Neutrophil (primary cell): ENCODE data around the gene SPON1.

ENCODE experiments used
- H3K27ac ChIP-seq: fragments of 200-600 bp; sonication (generic); 2 replicates; pipeline ENCODE4 v1.5.1; 2016; ENCODE audit warnings: mild to moderate bottlenecking, moderate library complexity
- H3K27me3 ChIP-seq: fragments of 200-600 bp; sonication (generic); 2 replicates; pipeline ENCODE4 v1.6.0; 2016; ENCODE audit warnings: mild to moderate bottlenecking
- H3K36me3 ChIP-seq: fragments of 200-600 bp; sonication (generic); 2 replicates; pipeline ENCODE4 v1.5.1; 2017
- H3K4me1 ChIP-seq, 2 experiments: fragments of 200-600 bp in 1 of 2; sonication (generic) in 1 of 2; 1 replicate in 1 of 2; 2 replicates in 1 of 2; pipeline versions ENCODE4 v1.5.1 to v1.6.1; 2013 to 2016; ENCODE audit warnings: low read depth in 1 of 2, low read length in 1 of 2, mild to moderate bottlenecking in 1 of 2, moderate library complexity in 1 of 2; ENCODE audit not compliant: control insufficient read depth in 1 of 2, insufficient read depth in 1 of 2
- H3K4me3 ChIP-seq, 2 experiments: fragments of 200-600 bp in 1 of 2; sonication (generic) in 1 of 2; 1 replicate in 1 of 2; 2 replicates in 1 of 2; pipeline ENCODE4 v1.5.1; 2013 to 2016; ENCODE audit warnings: low read depth in 1 of 2, low read length in 1 of 2, mild to moderate bottlenecking in 1 of 2, moderate library complexity in 1 of 2
- H3K9me3 ChIP-seq: fragments of 200-600 bp; sonication (generic); 2 replicates; pipeline ENCODE4 v1.5.1; 2016
- TF ChIP-seq, protein P1 (sequence below): fragments of 200-600 bp; sonication (generic); IDR thresholded peaks from 2 replicates; pipeline ENCODE4 v1.5.1; 2016; ENCODE audit warnings: antibody characterized with exemption

Gene SPON1

GRCh38 chr11:14124350-14124749, 161.8 kb downstream of the SPON1 start:
- Histone ChIP-seq H3K27me3 (no peaks in the 10 kb centered on the region), H3K36me3 (no peaks in the 10 kb centered on the region), H3K27ac (no peak overlapping the region), H3K4me3 (no peak overlapping the region), H3K9me3 (no peaks in the 10 kb centered on the region), H3K4me1 (no peaks in the 10 kb centered on the region)
- TF ChIP-seq, protein P1, sequence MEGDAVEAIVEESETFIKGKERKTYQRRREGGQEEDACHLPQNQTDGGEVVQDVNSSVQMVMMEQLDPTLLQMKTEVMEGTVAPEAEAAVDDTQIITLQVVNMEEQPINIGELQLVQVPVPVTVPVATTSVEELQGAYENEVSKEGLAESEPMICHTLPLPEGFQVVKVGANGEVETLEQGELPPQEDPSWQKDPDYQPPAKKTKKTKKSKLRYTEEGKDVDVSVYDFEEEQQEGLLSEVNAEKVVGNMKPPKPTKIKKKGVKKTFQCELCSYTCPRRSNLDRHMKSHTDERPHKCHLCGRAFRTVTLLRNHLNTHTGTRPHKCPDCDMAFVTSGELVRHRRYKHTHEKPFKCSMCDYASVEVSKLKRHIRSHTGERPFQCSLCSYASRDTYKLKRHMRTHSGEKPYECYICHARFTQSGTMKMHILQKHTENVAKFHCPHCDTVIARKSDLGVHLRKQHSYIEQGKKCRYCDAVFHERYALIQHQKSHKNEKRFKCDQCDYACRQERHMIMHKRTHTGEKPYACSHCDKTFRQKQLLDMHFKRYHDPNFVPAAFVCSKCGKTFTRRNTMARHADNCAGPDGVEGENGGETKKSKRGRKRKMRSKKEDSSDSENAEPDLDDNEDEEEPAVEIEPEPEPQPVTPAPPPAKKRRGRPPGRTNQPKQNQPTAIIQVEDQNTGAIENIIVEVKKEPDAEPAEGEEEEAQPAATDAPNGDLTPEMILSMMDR, result no peak

- H3K4me1 ChIP-seq, result no peaks in the 10 kb centered on the region
- no peak overlapping the region for H3K4me3 ChIP-seq
- H3K9me3 ChIP-seq, result no peaks in the 10 kb centered on the region
- no peaks in the 10 kb centered on the region for H3K27me3 ChIP-seq
- TF ChIP-seq, protein P1, result no peak
- H3K27ac ChIP-seq, result no peak overlapping the region
- H3K36me3 ChIP-seq, result no peaks in the 10 kb centered on the region
These were observed 162.4 kb downstream of the SPON1 start for GRCh38 chr11:14124886-14125285.

DNA sequence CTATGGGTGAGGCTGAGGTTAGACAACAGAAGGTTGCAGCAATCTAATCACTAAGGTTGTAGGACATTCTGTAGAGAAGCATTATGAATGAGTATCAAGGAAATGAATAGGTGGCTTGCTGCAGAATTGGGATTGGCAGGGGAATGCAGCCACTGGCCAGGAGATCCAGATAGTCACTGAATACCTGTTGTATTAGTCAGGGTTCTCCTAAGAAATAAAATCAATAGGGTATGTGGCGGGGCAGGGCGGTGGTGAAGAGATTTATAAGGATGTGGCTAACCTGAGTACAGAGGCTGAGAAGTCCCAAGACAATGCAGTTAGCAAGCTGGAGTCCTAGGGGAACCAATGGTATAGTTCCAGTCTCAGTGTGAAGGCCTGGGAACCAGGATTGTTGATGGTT, 163.0 kb downstream of the SPON1 start:
- Histone ChIP-seq H3K4me1 (no peaks in the 10 kb centered on the region), H3K9me3 (no peaks in the 10 kb centered on the region), H3K27me3 (no peaks in the 10 kb centered on the region), H3K27ac (no peak overlapping the region), H3K36me3 (no peaks in the 10 kb centered on the region), H3K4me3 (no peak overlapping the region)
- TF ChIP-seq, protein P1, result no peak

DNA sequence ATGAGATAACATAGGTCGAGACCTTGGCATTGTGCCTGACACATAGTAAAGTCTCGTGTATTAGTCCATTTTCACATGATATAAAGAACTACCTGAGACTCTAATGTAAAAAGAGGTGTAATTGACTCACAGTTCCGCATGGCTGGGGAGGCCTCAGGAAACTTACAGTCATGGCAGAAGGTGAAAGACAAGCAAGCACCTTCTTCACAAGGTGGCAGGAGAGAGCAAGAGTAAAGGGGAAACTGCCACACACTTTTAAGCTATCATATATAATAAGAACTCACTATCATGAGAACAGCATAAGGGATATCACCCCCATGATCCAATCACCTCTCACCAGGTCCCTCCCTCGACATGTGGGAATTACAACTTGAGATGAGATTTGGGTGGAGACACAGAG, 165.2 kb downstream of the SPON1 start:
- no peaks in the 10 kb centered on the region for H3K4me1 ChIP-seq
- H3K9me3 ChIP-seq, result no peaks in the 10 kb centered on the region
- H3K36me3 ChIP-seq, result no peaks in the 10 kb centered on the region
- TF ChIP-seq, protein P1, result no peak
- H3K27ac ChIP-seq, result no peak overlapping the region
- no peak overlapping the region for H3K4me3 ChIP-seq
- no peaks in the 10 kb centered on the region for H3K27me3 ChIP-seq

- no peaks in the 10 kb centered on the region for H3K36me3 ChIP-seq
- TF ChIP-seq, protein P1, result no peak
- no peaks in the 10 kb centered on the region for H3K27me3 ChIP-seq
- no peaks in the 10 kb centered on the region for H3K9me3 ChIP-seq
- no peak overlapping the region for H3K27ac ChIP-seq
- no peaks in the 10 kb centered on the region for H3K4me1 ChIP-seq
- no peak overlapping the region for H3K4me3 ChIP-seq
These were observed 169.8 kb downstream of the SPON1 start for GRCh38 chr11:14132312-14132711.

DNA sequence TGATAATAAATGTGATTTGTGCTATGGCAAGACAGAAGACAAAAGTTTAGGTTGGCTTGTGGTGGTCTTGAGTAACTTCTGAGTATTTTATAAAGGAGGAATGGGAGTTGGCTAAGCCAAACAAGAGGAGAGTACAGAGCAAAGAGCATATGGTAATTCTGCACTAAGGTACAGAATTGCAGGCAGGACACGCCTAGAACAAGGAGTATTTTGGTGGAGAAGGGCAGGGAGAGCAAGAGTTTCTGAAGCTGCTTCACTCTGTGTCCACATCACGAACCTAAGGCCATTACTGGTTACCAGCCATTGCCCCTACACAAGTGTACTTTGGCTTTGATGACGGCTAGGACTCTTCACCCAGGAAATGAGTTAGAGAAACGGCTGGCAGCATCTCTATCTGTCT, 170.9 kb downstream of the SPON1 start:
- no peaks in the 10 kb centered on the region for H3K27me3 ChIP-seq
- H3K36me3 ChIP-seq, result no peaks in the 10 kb centered on the region
- H3K9me3 ChIP-seq, result no peaks in the 10 kb centered on the region
- H3K4me1 ChIP-seq, result no peaks in the 10 kb centered on the region
- no peak overlapping the region for H3K27ac ChIP-seq
- no peak overlapping the region for H3K4me3 ChIP-seq
- TF ChIP-seq, protein P1, result no peak
